Measurements from ENCODE around the gene ABCA1. TPM values are rescaled to one million over a fixed set of nuclear protein-coding genes. Genes with fewer than 3 reads are reported as not detected.
A peak's percentile ranks its signal among the peaks of the same experiment; 100 is the strongest.

ABCA1 gene
- total RNA-seq, 2 donors from 2014 or later: 21.6 to 34.8 TPM

GRCh38 chr9:104838958-104839357, 89.0 kb downstream of the ABCA1 start:
- Mint-ChIP-seq H3K9me3 (no peaks in the 10 kb centered on the region), H3K27me3 (ENCODE audit: insufficient read depth) (no peaks in the 10 kb centered on the region), H3K4me1 (peaks cover 22% of the 10 kb centered on the region), H3K4me3 (no peak overlapping the region), H3K36me3 (ENCODE audit: low read depth) (peaks cover 49% of the 10 kb centered on the region), H3K27ac (no peak overlapping the region)
- Histone ChIP-seq H3K36me3 (ENCODE audit: control insufficient read depth, insufficient read depth, low read length) (peaks cover 93% of the 10 kb centered on the region), H3K4me1 (ENCODE audit: control insufficient read depth, insufficient read depth, low read length) (no peaks in the 10 kb centered on the region), H3K27me3 (ENCODE audit: control insufficient read depth, insufficient read depth, low read length, poor library complexity, severe bottlenecking) (no peaks in the 10 kb centered on the region), H3K27ac (ENCODE audit: low read depth, low read length) (no peak overlapping the region), H3K9ac (ENCODE audit: extremely low read depth, low read length, poor library complexity, severe bottlenecking) (no peak overlapping the region), H3K4me3 (ENCODE audit: low read length) (no peak overlapping the region), H3K9me3 (ENCODE audit: control insufficient read depth, low read length) (no peaks in the 10 kb centered on the region)
- no peak for TF ChIP-seq CTCF (conservative IDR thresholded peaks at IDR 0.05)
- DNase-seq: no peak
- 93% methylated on average over 4 to 5 of the region's 5 CpGs for WGBS, 2 experiments (ENCODE audit: insufficient coverage in 1 of 2, insufficient read length in 1 of 2)

GRCh38 chr9:104836767-104837166, 91.2 kb downstream of the ABCA1 start:
- H3K27ac Mint-ChIP-seq: no peak overlapping the region
- H3K9ac ChIP-seq (ENCODE audit: extremely low read depth, low read length, poor library complexity, severe bottlenecking): no peak overlapping the region
- WGBS, 2 experiments (ENCODE audit: insufficient coverage in 1 of 2, insufficient read length in 1 of 2): 95 to 100% methylated on average over 2 to 4 of the region's 4 CpGs

GRCh38 chr9:104836235-104836634, 91.7 kb downstream of the ABCA1 start:
- Mint-ChIP-seq H3K27me3 (ENCODE audit: insufficient read depth) (no peaks in the 10 kb centered on the region), H3K4me3 (no peak overlapping the region), H3K9me3 (no peaks in the 10 kb centered on the region), H3K27ac (no peak overlapping the region), H3K4me1 (peaks cover 11% of the 10 kb centered on the region), H3K36me3 (ENCODE audit: low read depth) (peaks cover 63% of the 10 kb centered on the region)
- Histone ChIP-seq H3K9me3 (ENCODE audit: control insufficient read depth, low read length) (no peaks in the 10 kb centered on the region), H3K27ac (ENCODE audit: low read depth, low read length) (no peak overlapping the region), H3K36me3 (ENCODE audit: control insufficient read depth, insufficient read depth, low read length) (peaks cover 93% of the 10 kb centered on the region), H3K27me3 (ENCODE audit: control insufficient read depth, insufficient read depth, low read length, poor library complexity, severe bottlenecking) (no peaks in the 10 kb centered on the region), H3K4me3 (ENCODE audit: low read length) (no peak overlapping the region), H3K9ac (ENCODE audit: extremely low read depth, low read length, poor library complexity, severe bottlenecking) (no peak overlapping the region), H3K4me1 (ENCODE audit: control insufficient read depth, insufficient read depth, low read length) (no peaks in the 10 kb centered on the region)
- no peak for TF ChIP-seq CTCF (conservative IDR thresholded peaks at IDR 0.05)
- WGBS, 2 experiments (ENCODE audit: insufficient coverage in 1 of 2, insufficient read length in 1 of 2): 96% methylated on average over 1 of the region's 1 CpG; no CpG with 5 or more reads in 1 of the 2 experiments
- no peak for DNase-seq

More at GRCh38 chr9:104836767-104837166, 91.2 kb downstream of the ABCA1 start:
- Mint-ChIP-seq H3K4me1 (peaks cover 11% of the 10 kb centered on the region), H3K27me3 (ENCODE audit: insufficient read depth) (no peaks in the 10 kb centered on the region), H3K4me3 (no peak overlapping the region), H3K36me3 (ENCODE audit: low read depth) (peaks cover 58% of the 10 kb centered on the region), H3K9me3 (no peaks in the 10 kb centered on the region)
- Histone ChIP-seq H3K9me3 (ENCODE audit: control insufficient read depth, low read length) (no peaks in the 10 kb centered on the region), H3K27me3 (ENCODE audit: control insufficient read depth, insufficient read depth, low read length, poor library complexity, severe bottlenecking) (no peaks in the 10 kb centered on the region), H3K27ac (ENCODE audit: low read depth, low read length) (no peak overlapping the region), H3K4me3 (ENCODE audit: low read length) (no peak overlapping the region), H3K36me3 (ENCODE audit: control insufficient read depth, insufficient read depth, low read length) (peaks cover 93% of the 10 kb centered on the region), H3K4me1 (ENCODE audit: control insufficient read depth, insufficient read depth, low read length) (no peaks in the 10 kb centered on the region)
- peak; percentile 46 for DNase-seq
- TF ChIP-seq CTCF (conservative IDR thresholded peaks at IDR 0.05): no peak
